ENCODE data around the gene ATP11A. TPM values are rescaled to one million over a fixed set of nuclear protein-coding genes. Genes with fewer than 3 reads are reported as not detected.
A peak's percentile ranks its signal among the peaks of the same experiment; 100 is the strongest.

Gene ATP11A
- polyA plus RNA-seq, 2 donors = 4.2 to 6.7 TPM

GRCh38 chr13:112699322-112699918 is 9.6 kb downstream of the ATP11A start:
- 83 to 87% methylated on average over 13 of the region's 13 CpGs for WGBS, 2 donors
- no peak overlapping the region for H3K4me3 ChIP-seq (ENCODE audit: low read depth in 1 of 2, low read length in 2 of 2)
- no peaks in the 10 kb centered on the region for H3K9me3 ChIP-seq (ENCODE audit: control insufficient read depth in 2 of 2, insufficient read depth in 1 of 2, low read depth in 1 of 2, low read length in 1 of 2)
- peaks cover 0 to 9% of the 10 kb centered on the region in 2 donors for H3K4me1 ChIP-seq (ENCODE audit: control insufficient read depth in 2 of 2, insufficient read depth in 2 of 2, low read length in 1 of 2)
- no peak overlapping the region for H3K27ac ChIP-seq (ENCODE audit: low read depth in 2 of 2, low read length in 1 of 2)
- H3K36me3 ChIP-seq (ENCODE audit: control insufficient read depth in 2 of 2, insufficient read depth in 2 of 2, low read length in 1 of 2) = peaks cover 0 to 5% of the 10 kb centered on the region in 2 donors
- H3K27me3 ChIP-seq (ENCODE audit: control insufficient read depth in 1 of 2, insufficient read depth in 2 of 2, low read length in 2 of 2) = no peaks in the 10 kb centered on the region

GRCh38 chr13:112700291-112701060 is 10.6 kb downstream of the ATP11A start:
- Histone ChIP-seq H3K27me3 (ENCODE audit: control insufficient read depth in 1 of 2, insufficient read depth in 2 of 2, low read length in 2 of 2) (no peaks in the 10 kb centered on the region), H3K9me3 (ENCODE audit: control insufficient read depth in 2 of 2, insufficient read depth in 1 of 2, low read depth in 1 of 2, low read length in 1 of 2) (no peaks in the 10 kb centered on the region), H3K4me1 (ENCODE audit: control insufficient read depth in 2 of 2, insufficient read depth in 2 of 2, low read length in 1 of 2) (peaks cover 0 to 9% of the 10 kb centered on the region in 2 donors), H3K4me3 (ENCODE audit: low read depth in 1 of 2, low read length in 2 of 2) (no peak overlapping the region), H3K36me3 (ENCODE audit: control insufficient read depth in 2 of 2, insufficient read depth in 2 of 2, low read length in 1 of 2) (peaks cover 0 to 5% of the 10 kb centered on the region in 2 donors), H3K27ac (ENCODE audit: low read depth in 2 of 2, low read length in 1 of 2) (no peak overlapping the region)
- 92 to 94% methylated on average over 32 of the region's 32 CpGs for WGBS, 2 donors

GRCh38 chr13:112702341-112702985 is 12.6 kb downstream of the ATP11A start:
- H3K27me3 ChIP-seq (ENCODE audit: control insufficient read depth in 1 of 2, insufficient read depth in 2 of 2, low read length in 2 of 2) = no peaks in the 10 kb centered on the region
- H3K27ac ChIP-seq (ENCODE audit: low read depth in 2 of 2, low read length in 1 of 2) = no peak overlapping the region
- H3K36me3 ChIP-seq (ENCODE audit: control insufficient read depth in 2 of 2, insufficient read depth in 2 of 2, low read length in 1 of 2) = no peaks in the 10 kb centered on the region
- H3K9me3 ChIP-seq (ENCODE audit: control insufficient read depth in 2 of 2, insufficient read depth in 1 of 2, low read depth in 1 of 2, low read length in 1 of 2) = no peaks in the 10 kb centered on the region
- 90 to 94% methylated on average over 32 of the region's 32 CpGs for WGBS, 2 donors
- peaks cover 0 to 9% of the 10 kb centered on the region in 2 donors for H3K4me1 ChIP-seq (ENCODE audit: control insufficient read depth in 2 of 2, insufficient read depth in 2 of 2, low read length in 1 of 2)
- no peak overlapping the region for H3K4me3 ChIP-seq (ENCODE audit: low read depth in 1 of 2, low read length in 2 of 2)

- H3K27ac ChIP-seq (ENCODE audit: low read depth in 2 of 2, low read length in 1 of 2) = no peak overlapping the region
- no peaks in the 10 kb centered on the region for H3K27me3 ChIP-seq (ENCODE audit: control insufficient read depth in 1 of 2, insufficient read depth in 2 of 2, low read length in 2 of 2)
- H3K4me1 ChIP-seq (ENCODE audit: control insufficient read depth in 2 of 2, insufficient read depth in 2 of 2, low read length in 1 of 2) = peaks cover 0 to 6% of the 10 kb centered on the region in 2 donors
- H3K36me3 ChIP-seq (ENCODE audit: control insufficient read depth in 2 of 2, insufficient read depth in 2 of 2, low read length in 1 of 2) = no peaks in the 10 kb centered on the region
- WGBS, 2 donors = 81 to 92% methylated on average over 6 of the region's 6 CpGs
- no peaks in the 10 kb centered on the region for H3K9me3 ChIP-seq (ENCODE audit: control insufficient read depth in 2 of 2, insufficient read depth in 1 of 2, low read depth in 1 of 2, low read length in 1 of 2)
- H3K4me3 ChIP-seq (ENCODE audit: low read depth in 1 of 2, low read length in 2 of 2) = no peak overlapping the region
Observed at GRCh38 chr13:112702986-112703379, 13.1 kb downstream of the ATP11A start.

GRCh38 chr13:112703449-112704284 is 13.8 kb downstream of the ATP11A start:
- no peak overlapping the region for H3K4me3 ChIP-seq (ENCODE audit: low read depth in 1 of 2, low read length in 2 of 2)
- no peaks in the 10 kb centered on the region for H3K36me3 ChIP-seq (ENCODE audit: control insufficient read depth in 2 of 2, insufficient read depth in 2 of 2, low read length in 1 of 2)
- H3K9me3 ChIP-seq (ENCODE audit: control insufficient read depth in 2 of 2, insufficient read depth in 1 of 2, low read depth in 1 of 2, low read length in 1 of 2) = no peaks in the 10 kb centered on the region
- no peaks in the 10 kb centered on the region for H3K27me3 ChIP-seq (ENCODE audit: control insufficient read depth in 1 of 2, insufficient read depth in 2 of 2, low read length in 2 of 2)
- WGBS, 2 donors = 68 to 73% methylated on average over 22 of the region's 22 CpGs
- H3K27ac ChIP-seq (ENCODE audit: low read depth in 2 of 2, low read length in 1 of 2) = no peak overlapping the region
- peaks cover 0 to 6% of the 10 kb centered on the region in 2 donors for H3K4me1 ChIP-seq (ENCODE audit: control insufficient read depth in 2 of 2, insufficient read depth in 2 of 2, low read length in 1 of 2)

- Histone ChIP-seq H3K4me1 (ENCODE audit: control insufficient read depth in 2 of 2, insufficient read depth in 2 of 2, low read length in 1 of 2) (peaks cover 0 to 6% of the 10 kb centered on the region in 2 donors), H3K9me3 (ENCODE audit: control insufficient read depth in 2 of 2, insufficient read depth in 1 of 2, low read depth in 1 of 2, low read length in 1 of 2) (no peaks in the 10 kb centered on the region), H3K36me3 (ENCODE audit: control insufficient read depth in 2 of 2, insufficient read depth in 2 of 2, low read length in 1 of 2) (no peaks in the 10 kb centered on the region), H3K27me3 (ENCODE audit: control insufficient read depth in 1 of 2, insufficient read depth in 2 of 2, low read length in 2 of 2) (no peaks in the 10 kb centered on the region), H3K4me3 (ENCODE audit: low read depth in 1 of 2, low read length in 2 of 2) (no peak overlapping the region), H3K27ac (ENCODE audit: low read depth in 2 of 2, low read length in 1 of 2) (peak overlapping the region in 1 of 2 donors; percentile 43)
- 66 to 71% methylated on average over 17 of the region's 17 CpGs for WGBS, 2 donors
Observed at GRCh38 chr13:112704308-112705145, 14.7 kb downstream of the ATP11A start.

- 92 to 93% methylated on average over 17 of the region's 17 CpGs for WGBS, 2 donors
- no peak overlapping the region for H3K4me3 ChIP-seq (ENCODE audit: low read depth in 1 of 2, low read length in 2 of 2)
- no peaks in the 10 kb centered on the region for H3K36me3 ChIP-seq (ENCODE audit: control insufficient read depth in 2 of 2, insufficient read depth in 2 of 2, low read length in 1 of 2)
- no peak overlapping the region for H3K27ac ChIP-seq (ENCODE audit: low read depth in 2 of 2, low read length in 1 of 2)
- H3K9me3 ChIP-seq (ENCODE audit: control insufficient read depth in 2 of 2, insufficient read depth in 1 of 2, low read depth in 1 of 2, low read length in 1 of 2) = no peaks in the 10 kb centered on the region
- peaks cover 0 to 6% of the 10 kb centered on the region in 2 donors for H3K4me1 ChIP-seq (ENCODE audit: control insufficient read depth in 2 of 2, insufficient read depth in 2 of 2, low read length in 1 of 2)
- H3K27me3 ChIP-seq (ENCODE audit: control insufficient read depth in 1 of 2, insufficient read depth in 2 of 2, low read length in 2 of 2) = no peaks in the 10 kb centered on the region
Observed at GRCh38 chr13:112705286-112705685, 15.4 kb downstream of the ATP11A start.

GRCh38 chr13:112706171-112706570 is 16.3 kb downstream of the ATP11A start:
- Histone ChIP-seq H3K4me1 (ENCODE audit: control insufficient read depth in 2 of 2, insufficient read depth in 2 of 2, low read length in 1 of 2) (peaks cover 0 to 6% of the 10 kb centered on the region in 2 donors), H3K27ac (ENCODE audit: low read depth in 2 of 2, low read length in 1 of 2) (no peak overlapping the region), H3K4me3 (ENCODE audit: low read depth in 1 of 2, low read length in 2 of 2) (no peak overlapping the region), H3K27me3 (ENCODE audit: control insufficient read depth in 1 of 2, insufficient read depth in 2 of 2, low read length in 2 of 2) (no peaks in the 10 kb centered on the region), H3K9me3 (ENCODE audit: control insufficient read depth in 2 of 2, insufficient read depth in 1 of 2, low read depth in 1 of 2, low read length in 1 of 2) (no peaks in the 10 kb centered on the region), H3K36me3 (ENCODE audit: control insufficient read depth in 2 of 2, insufficient read depth in 2 of 2, low read length in 1 of 2) (no peaks in the 10 kb centered on the region)
- 96% methylated on average over 4 of the region's 4 CpGs for WGBS, 2 donors
